G401 (cell line): ENCODE data around the gene SIRPB2. TPM values are rescaled to one million over a fixed set of nuclear protein-coding genes. Genes with fewer than 3 reads are reported as not detected.

ENCODE experiments used
- DNase-seq: peaks from one replicate; pipeline ENCODE4 v3.0.0-alpha.2; 2015; ENCODE audit warnings: low spot score
- in situ Hi-C: cut with HindIII; loops from 2 replicates; pipeline ENCODE4 v1.10.0; 2016; ENCODE audit warnings: low sequenced_read_pairs, mixed read lengths
- total RNA-seq: library from RNA; depleted of rRNA; stranded (reverse); fragments of >200 nt; shearing (Covaris generic); gene quantifications from 2 replicates; pipeline ENCODE4 v1.2.3, GENCODE V29; 2014

Gene SIRPB2
- total RNA-seq, 1 experiment from 2014 or later: not detected

DNA sequence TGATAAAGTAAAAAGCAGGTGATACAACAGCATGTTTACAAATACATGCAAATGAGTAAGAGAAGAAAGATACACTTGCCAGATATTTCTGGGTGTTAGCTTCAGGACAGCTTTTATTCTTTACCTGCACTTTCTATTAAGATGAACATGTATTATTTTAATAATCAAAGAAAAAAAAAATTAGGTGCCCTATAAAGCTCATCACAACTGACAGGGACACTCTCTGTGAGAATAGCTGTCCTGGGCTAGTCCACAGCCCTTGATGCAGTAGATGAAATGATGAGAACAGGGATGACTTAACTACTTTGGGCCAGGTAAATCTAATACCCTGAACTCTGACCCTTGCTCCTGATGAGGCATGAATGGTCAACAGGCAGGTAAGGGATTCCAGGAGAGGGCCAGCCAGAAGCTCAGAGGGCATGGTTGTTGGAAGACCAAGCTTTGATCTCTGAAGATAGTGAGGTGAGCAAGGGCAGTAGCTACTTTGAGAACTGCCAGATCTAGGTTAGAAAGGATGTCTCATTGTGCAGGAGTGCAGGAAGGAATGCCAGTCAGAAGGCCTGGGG lies 40.2 kb downstream of the SIRPB2 start:
- no peak for DNase-seq
- in situ Hi-C loops: no loop called here

DNA sequence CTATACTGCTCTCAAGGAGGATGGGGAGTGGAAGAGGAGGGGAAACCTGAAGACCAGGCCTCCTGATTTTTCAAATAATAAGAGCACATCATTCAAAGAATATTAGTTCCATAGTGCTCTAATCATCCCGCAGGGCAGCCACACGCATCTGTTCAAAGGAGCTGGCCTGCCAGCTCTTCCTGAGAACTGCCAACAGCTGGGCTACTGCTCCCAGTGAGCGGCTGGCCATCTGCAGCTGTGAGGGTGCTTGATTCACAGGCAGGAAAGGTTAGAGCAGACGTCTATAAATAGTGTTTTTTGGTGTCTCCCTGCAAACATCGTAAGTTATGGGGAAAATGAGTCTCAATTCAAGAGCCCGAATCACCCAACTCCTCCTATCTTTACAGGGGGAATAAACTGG lies 41.9 kb downstream of the SIRPB2 start:
- in situ Hi-C loops: no loop called here
- DNase-seq: no peak

DNA sequence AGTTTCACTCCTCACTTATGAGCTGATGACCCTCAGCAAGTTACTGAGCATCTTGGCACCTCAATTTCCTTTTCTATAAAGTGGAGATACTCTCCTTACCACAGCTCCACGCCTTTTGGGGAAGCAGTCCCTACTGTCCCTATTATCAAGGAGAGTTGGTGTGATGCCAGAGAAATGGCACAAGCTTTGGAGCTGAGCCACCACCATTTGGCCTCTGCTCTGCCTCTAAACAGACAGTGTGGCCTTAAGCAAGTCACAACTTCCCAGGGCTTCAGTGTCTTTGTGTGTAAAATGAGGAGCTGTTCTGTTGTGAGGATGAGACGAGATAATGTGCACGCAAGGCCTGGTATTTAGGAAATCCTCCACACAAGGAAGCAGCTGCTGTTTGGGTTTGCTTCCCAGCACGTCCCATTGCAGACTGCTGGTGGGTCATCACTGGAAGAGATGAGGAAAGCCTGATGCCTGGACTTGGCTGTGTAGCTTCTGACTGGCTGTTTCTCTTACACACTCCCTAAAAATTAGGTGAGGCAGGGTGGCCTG lies 43.1 kb downstream of the SIRPB2 start:
- DNase-seq: no peak
- in situ Hi-C loops: no loop called here

DNA sequence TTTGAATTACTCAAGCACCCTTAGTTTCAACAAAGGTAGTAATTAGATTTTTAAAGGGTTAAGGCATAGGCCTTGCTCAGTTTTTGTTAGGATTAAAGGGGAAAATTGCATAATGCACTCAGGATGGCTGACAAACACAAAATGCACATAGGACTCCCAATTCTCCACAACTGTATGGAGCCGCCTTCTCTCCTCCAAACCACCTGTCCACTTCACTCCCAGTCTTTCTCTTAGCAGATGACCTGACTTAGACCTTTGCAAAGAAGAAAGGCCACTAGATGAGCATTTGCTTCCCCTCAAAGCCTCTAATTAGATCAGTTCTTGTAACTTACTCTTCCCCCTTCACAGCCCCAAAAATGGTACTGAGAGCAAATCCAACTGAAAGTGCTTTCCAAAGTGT lies 44.7 kb downstream of the SIRPB2 start:
- in situ Hi-C loops: no loop called here
- DNase-seq: no peak

DNA sequence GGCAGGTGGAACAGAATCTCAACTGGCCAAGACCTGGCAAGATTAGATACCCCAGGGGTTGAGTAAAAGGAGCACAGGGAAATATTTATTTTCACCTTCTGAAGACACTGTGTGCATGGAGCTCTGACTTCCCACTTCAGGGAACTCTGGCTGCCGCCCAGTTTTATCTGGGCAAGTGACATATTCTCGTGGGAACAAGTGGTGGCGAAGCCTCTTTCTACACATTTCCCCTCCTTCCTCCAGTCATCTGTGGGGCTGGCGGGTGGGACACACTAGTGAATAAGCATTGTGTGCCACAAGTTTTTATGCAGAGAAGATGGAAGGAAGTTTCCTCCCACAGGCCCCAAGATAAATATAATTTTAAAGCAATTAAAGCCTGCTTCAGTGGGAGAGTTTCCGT lies 48.1 kb downstream of the SIRPB2 start:
- DNase-seq: no peak
- in situ Hi-C loops: no loop called here

DNA sequence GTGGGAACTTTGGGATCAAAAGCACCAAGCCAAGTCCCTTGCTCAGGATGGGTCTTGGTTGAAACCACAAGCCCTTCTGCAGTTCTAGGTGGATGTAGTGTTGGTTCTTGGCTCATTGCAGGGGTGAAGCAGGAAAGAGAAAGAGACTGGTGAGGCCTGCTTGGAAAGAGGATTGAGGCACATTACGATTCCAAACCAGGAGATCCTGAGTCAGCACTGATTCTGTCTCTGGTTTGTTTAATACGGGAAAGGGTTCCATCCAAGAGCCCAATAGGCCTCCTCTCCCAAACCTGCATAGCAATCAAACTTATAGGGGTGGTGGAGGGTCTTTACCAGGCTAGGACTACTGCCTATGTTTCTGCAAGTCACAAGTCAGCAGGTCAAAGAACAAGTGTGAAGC lies 48.9 kb downstream of the SIRPB2 start:
- no peak for DNase-seq
- in situ Hi-C loops: no loop called here

DNA sequence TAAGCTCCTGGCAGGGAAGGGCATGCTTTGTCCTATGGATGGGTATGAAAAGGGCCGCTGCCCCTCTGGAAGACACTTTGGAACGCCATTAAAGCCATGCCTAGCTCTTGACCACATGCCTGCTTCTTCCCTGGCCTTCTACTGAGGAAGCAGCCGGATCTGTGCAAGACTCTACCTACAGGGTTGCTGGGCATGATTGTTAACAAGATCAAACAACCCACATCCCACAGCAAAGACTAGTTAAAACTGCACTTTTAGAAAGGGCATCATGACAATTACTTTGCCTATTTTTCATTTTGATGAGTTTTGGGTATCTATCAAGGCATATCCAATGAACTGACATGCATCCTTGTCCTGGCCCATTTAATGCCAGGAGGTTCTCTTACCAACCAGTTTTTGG lies 50.1 kb downstream of the SIRPB2 start:
- in situ Hi-C loops: no loop called here
- no peak for DNase-seq

DNA sequence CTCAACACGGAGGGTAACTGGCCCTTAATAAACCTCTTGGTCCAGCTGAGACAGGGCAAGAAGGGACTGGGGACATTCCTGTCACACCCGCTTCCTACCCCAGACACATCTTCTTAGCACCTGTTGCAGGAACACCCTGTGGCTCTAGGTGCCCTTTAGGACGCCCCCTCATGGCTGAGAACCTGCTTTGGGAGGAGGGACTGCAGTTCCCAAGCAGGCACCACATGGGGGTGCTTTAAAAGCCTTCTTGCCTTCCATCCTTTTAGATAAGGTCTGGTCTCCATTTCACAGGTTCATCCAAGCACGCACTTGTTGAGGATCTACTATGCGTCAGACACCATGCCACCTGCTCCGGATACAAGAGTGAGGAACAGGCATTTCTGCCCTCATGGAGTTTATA lies 51.2 kb downstream of the SIRPB2 start:
- no peak for DNase-seq
- in situ Hi-C loops: no loop called here

DNA sequence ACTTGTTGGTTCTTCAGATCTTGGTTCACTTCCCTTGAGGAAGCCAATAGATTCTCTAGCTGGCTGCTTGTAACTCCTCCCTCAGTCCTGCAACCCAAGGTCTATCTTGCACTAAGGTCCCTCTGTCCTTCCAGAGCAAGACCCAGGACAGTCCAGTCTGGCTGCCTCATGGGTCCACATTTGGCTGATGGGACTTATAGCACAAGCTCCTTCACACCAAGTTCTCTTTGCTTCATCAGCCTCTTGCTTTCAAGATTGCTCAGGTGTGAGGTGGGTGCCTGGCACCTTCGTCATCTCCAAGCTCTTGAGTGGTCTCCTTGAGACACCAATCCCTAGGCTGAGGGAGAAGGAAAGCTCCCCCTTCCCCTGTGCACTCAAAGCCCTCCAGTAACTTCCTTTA lies 52.9 kb downstream of the SIRPB2 start:
- no peak for DNase-seq
- in situ Hi-C loops: no loop called here

DNA sequence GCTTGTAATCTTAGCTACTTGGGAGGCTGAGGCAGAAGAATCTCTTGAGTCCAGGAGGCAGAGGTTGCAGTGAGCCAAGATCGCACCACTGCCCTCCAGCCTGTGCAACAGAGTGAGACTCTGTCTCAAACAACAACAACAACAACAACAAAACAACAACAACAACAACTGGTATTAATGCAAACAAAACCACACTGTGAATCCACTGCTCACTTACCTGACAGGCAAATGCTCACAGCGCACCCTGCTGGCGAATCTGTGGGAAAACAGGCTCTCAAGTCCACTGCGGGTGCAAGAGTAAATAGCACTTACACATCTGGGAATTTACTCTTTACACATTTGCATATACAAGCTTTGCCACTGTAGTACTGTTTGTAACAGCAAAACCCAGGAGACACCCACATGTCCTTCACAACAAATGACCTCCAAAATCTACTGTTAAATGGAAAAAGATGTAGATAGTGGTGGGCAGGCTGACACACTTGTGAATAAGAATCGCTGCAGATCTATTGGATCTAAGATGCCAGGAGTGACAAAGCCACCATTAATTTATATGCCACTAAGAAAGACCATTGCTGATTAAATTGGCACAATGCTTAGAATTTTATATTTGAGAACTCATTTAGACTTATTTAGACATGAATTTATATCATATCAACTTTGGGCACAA lies 53.9 kb downstream of the SIRPB2 start:
- DNase-seq: peak; percentile 77
- in situ Hi-C loops: no loop called here

DNA sequence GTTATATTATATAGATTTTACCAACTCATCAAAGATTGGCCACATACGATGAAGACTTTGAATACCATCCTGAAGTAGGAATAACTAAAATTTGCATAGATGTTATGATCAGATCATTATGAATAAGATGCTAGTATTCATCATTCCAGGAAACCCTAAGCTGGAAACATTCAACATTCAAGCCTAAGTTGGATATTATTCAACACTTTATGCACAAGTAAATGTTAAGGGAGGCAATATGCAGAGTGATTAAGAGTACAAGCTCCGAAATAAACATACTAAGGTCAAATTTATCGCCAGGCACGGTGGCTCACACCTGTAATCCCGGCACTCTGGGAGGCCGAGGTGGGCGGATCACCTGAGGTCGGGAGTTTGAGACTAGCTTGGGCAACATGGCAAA lies 55.0 kb downstream of the SIRPB2 start:
- no peak for DNase-seq
- in situ Hi-C loops: no loop called here

DNA sequence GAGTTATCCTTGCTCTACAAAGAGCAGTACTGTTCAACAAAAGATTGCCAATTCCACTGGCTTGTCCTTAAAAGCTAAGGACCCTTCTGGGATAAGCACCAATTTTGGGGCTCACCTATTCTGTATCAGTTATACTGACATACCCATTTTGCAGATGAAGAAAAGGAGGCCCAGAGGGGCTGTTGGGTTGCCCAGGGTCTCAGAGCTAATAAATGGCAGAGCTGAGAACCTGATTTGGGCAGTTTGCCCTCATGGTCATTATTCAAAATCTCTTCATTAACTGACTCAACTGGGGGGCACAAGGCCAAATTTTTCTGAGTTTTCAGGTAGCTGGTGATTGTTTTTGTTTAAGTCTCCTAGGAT lies 55.9 kb downstream of the SIRPB2 start:
- DNase-seq: no peak
- in situ Hi-C loops: no loop called here

DNA sequence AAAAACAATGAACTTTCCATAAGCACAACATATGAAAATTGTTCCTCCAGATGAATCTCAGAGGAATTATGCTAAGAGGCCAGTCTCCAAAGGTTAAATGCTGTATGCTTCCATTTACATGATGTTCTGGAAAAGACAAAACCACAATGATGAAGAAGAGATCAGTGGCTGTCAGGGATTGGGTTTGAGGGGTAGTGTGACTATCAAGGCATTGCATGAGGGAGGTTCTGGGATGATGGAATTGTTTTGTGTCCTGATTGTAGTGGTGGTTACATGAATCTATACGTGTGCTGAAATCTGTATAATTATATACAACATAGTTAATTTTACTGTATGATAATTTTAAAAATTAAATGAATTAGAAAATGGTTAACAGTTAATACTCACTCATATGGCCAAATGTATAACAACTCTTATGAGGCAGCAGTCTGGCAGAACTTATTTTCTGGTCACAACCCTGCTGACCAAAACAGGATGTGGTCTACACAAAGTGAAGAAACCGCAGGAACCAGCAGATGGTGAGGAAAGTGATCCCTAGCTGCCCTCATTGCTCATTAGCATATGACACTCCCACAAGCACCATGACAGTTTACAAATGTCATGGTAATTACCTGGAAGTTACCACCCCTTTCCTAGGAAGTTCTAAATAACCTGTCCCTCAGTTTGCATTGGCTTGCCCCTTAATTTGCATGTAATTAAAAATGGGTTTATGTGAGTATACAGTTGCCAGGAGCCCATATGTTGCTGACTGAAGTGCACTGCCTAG lies 56.5 kb downstream of the SIRPB2 start:
- in situ Hi-C loops: no loop called here

DNA sequence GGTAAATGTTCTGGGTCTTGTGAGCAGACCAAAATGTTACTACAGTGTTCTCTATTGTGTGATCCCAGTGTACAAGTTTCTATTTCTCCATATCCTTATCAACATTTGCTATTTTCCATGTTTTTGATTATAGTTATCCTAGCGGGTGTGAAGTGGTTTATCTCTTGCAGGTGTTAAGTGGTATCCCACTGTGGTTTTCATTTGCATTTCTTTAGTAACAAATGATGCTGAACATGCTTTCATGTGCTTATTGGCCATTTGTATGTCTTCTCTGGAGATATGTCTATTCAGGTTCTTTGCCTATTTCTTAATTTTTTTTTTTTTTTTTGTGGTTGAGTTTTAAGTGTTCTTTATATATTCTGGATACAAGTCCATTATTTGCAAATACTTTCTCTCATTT lies 60.1 kb downstream of the SIRPB2 start:
- no peak for DNase-seq
- in situ Hi-C loops: no loop called here

More for the DNA sequence above, 56.5 kb downstream of the SIRPB2 start:
- no peak for DNase-seq

DNA sequence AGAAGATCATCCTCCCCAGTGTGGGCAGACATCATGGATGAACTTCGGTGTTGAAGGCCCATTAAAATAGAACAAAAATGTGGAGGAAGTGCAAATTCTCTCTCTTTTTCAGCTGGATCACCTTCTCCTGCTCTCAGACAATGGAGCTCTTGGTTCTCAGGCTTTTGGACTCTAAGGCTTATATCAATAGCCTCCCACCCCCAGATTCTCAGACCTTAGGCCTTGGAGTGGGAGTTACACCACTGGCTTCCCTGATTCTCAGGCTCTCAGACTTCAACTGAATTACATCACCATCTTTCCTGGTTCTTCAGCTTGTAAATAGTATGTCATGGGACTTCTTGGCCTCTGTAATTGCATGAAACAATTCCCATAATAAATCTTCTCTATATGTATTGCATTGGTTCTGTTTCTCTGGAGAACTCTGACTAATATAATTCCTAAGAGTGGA lies 61.2 kb downstream of the SIRPB2 start:
- DNase-seq: no peak
- in situ Hi-C loops: no loop called here

DNA sequence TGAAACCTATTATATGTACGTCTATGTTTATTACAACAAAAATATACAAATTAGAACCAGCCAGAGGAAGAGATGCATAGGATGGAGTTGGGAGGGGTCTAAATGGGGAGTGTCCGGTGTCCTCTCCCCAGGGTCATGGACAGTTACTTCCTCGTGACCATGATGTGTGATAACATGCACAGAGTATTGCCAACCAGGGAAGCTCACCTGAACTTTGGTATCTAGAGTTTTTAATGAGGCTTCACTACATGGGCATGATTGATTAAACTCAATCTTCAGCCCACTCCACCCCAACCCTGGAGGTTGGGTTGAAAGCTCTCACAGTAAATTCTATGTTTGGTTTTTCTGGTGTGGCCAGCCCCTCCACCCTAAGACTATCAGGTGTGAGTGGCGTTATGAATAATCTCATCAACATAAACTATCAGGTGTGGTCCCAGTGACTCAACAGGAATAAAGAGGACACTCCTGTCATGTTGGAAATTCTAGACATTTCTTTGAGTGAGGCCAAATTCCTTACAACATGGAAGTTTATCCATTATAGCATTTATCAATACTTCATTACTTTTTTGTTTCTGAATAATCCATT lies 62.0 kb downstream of the SIRPB2 start:
- no peak for DNase-seq
- in situ Hi-C loops: no loop called here

DNA sequence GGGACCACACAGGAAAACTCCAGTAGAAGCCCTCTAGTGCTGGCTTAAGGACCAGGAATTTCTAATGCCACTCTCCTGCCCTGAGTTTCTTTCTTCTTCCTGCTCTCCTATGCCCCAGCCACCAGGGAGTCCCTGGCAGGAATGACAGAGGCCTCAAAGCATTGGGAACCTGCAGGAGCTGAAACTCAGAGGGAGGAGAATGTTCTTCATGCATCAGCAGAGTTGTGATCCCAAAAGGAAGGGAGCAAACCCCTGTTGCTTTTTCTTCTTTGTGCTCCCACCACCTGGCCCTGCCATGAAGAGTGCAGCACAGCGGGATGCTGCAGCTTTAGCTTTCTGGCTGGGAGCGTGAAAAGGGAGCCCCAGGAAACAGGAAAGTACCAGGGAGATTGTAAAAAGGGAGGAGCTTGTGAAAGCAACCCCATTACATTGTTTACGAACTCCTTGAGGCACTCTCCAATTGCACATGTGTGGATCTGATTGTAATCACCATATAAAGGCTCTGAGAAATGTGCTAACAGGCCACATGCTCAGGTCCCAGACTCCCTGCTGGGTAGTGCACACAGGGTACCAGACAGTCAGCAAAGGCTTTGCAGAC lies 63.7 kb downstream of the SIRPB2 start:
- in situ Hi-C loops: no loop called here
- DNase-seq: no peak

DNA sequence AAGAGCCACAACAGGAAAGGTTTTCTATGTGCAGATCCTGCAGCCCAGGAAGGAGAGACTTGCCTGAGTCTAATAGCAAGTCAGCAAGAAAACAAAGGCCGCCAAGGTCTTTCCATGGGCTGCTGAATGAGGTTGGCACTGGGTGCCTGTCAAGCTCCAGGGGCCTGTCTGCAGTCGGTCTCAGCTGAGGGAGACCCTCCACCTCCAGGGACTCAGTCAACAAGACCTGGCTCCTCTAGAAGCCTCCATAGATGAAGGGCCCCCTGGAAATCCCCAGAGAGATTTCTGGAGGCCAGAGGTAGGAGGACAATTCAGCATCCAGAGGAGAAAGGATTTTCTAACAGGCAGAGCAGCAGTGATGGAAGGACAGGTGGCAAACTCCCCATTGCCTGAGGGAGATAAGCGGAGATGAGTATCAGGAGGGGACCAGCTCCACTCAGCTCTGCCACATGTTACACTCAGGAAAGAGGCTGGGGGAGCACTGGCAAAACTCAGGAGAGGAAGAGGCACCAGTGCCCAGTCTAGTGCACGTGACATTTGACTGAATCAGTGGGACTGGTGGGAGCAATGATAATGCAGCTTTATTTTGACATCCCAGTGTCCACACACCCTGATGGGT lies 64.9 kb downstream of the SIRPB2 start:
- no peak for DNase-seq
- in situ Hi-C loops: no loop called here
